Activated CD4-positive, alpha-beta T cell treated with anti-CD3 and anti-CD28 coated beads, Interleukin-2, amount 50 U/mL, for 1 hour (primary cell): ENCODE data around the gene MAGEB1.

ENCODE experiments used
- DNase-seq: peaks from one replicate; pipeline ENCODE4 v3.0.0-alpha.2; 2020

MAGEB1 gene

GRCh38 chrX:30301208-30301607, 54.3 kb downstream of the MAGEB1 start:
- no peak for DNase-seq
